Measurements from ENCODE around the gene CIAO1. TPM values are rescaled to one million over a fixed set of nuclear protein-coding genes. Genes with fewer than 3 reads are reported as not detected.

Gene CIAO1
- total and polyA plus RNA-seq, 2 of the 13 experiments (the other 11 are each of a cell fraction or from before 2014, with no cell fraction given): 99.3 to 120 TPM

DNA sequence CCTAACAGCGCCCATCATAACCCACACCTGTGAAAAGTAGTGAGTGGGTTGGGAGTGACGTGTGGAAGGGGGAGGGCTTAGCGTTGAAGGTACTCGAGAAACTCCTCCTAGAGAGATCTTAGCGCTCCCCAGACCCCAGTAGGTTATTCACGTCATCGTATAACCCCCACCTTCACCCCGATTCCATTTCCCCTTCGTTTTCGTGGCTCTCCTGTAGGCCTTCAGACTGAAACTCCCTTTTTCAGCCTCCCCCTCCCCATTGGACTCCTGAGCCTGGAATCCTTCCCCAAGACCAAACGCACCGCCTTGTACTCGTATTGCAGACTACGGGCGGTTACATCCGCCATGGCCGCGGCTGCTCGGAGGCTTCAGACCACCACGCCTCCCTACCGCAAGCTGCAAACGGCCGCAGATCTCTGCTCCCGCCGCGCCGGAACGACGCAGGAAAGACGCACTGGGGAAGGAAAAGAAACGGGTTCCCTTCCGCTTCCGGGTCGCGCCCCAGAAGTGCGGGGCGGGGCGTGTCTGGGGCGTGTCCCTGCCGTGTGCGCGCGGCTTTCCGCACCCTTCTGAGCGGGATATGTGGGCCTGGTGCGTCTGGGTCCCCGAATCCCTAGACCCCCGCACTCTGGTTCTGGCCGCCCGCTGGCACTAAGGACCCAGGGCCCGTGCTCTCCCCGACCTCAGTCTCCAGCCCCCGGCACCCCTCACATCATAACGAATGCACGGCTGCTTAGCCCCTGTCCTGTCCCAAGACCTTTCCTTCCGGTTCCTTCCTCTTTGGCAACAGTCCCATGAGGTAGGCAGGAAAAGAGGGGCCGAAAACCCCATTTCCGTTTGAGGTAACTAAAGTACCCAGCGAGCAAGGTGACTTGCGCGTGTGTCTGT lies 39.3 kb downstream of the CIAO1 start, which contains the start of gene SNRNP200 (continued):
- TF ChIP-seq HNRNPL (IDR thresholded peaks at IDR 0.05; ENCODE audit: low read depth, low read length) (peak; percentile 66; the same call in 1 of the 2 replicates), NPAS2 (CRISPR knock-in tag; IDR thresholded peaks at IDR 0.05; ENCODE audit: borderline replicate concordance) (0 out of 2 replicates have a peak, but pooled peaks have one; percentile 77), ZNF564 (CRISPR knock-in tag; IDR thresholded peaks at IDR 0.05) (peak; percentile 60; the same call in 1 of the 2 replicates), SKI (IDR thresholded peaks at IDR 0.05; ENCODE audit: partially characterized antibody) (no peak), ZNF557 (CRISPR knock-in tag; IDR thresholded peaks at IDR 0.05) (peak; percentile 94; the same call in 1 of the 2 replicates), POGZ (CRISPR knock-in tag; IDR thresholded peaks at IDR 0.05) (peak; percentile 85; the same call in 1 of the 2 replicates), RARG (CRISPR knock-in tag; IDR thresholded peaks at IDR 0.05; ENCODE audit: low read depth) (peak; percentile 92), SSRP1 (CRISPR knock-in tag; IDR thresholded peaks at IDR 0.05) (no peak), HNF4G (IDR thresholded peaks at IDR 0.05; ENCODE audit: borderline replicate concordance, low read depth, low read length) (peak; percentile 6; the same call in 1 of the 2 replicates), HNF4G (CRISPR knock-in tag; IDR thresholded peaks at IDR 0.05; ENCODE audit: borderline replicate concordance, low read depth) (no peak; the same call in 1 of the 2 replicates), FOXP1 (IDR thresholded peaks at IDR 0.05) (no peak), FOXP1 (CRISPR knock-in tag; IDR thresholded peaks at IDR 0.05) (peak; percentile 22; the same call in 1 of the 2 replicates), NCOR1 (IDR thresholded peaks at IDR 0.05; ENCODE audit: borderline replicate concordance, low read length) (peak; percentile 81; the same call in 1 of the 2 replicates)
- TF ChIP-seq, protein P1, sequence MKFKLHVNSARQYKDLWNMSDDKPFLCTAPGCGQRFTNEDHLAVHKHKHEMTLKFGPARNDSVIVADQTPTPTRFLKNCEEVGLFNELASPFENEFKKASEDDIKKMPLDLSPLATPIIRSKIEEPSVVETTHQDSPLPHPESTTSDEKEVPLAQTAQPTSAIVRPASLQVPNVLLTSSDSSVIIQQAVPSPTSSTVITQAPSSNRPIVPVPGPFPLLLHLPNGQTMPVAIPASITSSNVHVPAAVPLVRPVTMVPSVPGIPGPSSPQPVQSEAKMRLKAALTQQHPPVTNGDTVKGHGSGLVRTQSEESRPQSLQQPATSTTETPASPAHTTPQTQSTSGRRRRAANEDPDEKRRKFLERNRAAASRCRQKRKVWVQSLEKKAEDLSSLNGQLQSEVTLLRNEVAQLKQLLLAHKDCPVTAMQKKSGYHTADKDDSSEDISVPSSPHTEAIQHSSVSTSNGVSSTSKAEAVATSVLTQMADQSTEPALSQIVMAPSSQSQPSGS (CRISPR knock-in tag; IDR thresholded peaks at IDR 0.05): peak; percentile 79
- TF ChIP-seq, protein P2, sequence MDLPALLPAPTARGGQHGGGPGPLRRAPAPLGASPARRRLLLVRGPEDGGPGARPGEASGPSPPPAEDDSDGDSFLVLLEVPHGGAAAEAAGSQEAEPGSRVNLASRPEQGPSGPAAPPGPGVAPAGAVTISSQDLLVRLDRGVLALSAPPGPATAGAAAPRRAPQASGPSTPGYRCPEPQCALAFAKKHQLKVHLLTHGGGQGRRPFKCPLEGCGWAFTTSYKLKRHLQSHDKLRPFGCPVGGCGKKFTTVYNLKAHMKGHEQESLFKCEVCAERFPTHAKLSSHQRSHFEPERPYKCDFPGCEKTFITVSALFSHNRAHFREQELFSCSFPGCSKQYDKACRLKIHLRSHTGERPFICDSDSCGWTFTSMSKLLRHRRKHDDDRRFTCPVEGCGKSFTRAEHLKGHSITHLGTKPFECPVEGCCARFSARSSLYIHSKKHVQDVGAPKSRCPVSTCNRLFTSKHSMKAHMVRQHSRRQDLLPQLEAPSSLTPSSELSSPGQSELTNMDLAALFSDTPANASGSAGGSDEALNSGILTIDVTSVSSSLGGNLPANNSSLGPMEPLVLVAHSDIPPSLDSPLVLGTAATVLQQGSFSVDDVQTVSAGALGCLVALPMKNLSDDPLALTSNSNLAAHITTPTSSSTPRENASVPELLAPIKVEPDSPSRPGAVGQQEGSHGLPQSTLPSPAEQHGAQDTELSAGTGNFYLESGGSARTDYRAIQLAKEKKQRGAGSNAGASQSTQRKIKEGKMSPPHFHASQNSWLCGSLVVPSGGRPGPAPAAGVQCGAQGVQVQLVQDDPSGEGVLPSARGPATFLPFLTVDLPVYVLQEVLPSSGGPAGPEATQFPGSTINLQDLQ (CRISPR knock-in tag; IDR thresholded peaks at IDR 0.05): peak; percentile 56; the same call in 1 of the 2 replicates
- TF ChIP-seq, protein P3, sequence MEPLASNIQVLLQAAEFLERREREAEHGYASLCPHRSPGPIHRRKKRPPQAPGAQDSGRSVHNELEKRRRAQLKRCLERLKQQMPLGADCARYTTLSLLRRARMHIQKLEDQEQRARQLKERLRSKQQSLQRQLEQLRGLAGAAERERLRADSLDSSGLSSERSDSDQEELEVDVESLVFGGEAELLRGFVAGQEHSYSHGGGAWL (CRISPR knock-in tag; IDR thresholded peaks at IDR 0.05): peak; percentile 84
- TF ChIP-seq, protein P4, sequence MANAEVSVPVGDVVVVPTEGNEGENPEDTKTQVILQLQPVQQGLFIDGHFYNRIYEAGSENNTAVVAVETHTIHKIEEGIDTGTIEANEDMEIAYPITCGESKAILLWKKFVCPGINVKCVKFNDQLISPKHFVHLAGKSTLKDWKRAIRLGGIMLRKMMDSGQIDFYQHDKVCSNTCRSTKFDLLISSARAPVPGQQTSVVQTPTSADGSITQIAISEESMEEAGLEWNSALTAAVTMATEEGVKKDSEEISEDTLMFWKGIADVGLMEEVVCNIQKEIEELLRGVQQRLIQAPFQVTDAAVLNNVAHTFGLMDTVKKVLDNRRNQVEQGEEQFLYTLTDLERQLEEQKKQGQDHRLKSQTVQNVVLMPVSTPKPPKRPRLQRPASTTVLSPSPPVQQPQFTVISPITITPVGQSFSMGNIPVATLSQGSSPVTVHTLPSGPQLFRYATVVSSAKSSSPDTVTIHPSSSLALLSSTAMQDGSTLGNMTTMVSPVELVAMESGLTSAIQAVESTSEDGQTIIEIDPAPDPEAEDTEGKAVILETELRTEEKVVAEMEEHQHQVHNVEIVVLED (CRISPR knock-in tag; IDR thresholded peaks at IDR 0.05; ENCODE audit: borderline replicate concordance): peak; percentile 96
- TF ChIP-seq, protein P5, sequence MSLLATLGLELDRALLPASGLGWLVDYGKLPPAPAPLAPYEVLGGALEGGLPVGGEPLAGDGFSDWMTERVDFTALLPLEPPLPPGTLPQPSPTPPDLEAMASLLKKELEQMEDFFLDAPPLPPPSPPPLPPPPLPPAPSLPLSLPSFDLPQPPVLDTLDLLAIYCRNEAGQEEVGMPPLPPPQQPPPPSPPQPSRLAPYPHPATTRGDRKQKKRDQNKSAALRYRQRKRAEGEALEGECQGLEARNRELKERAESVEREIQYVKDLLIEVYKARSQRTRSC (CRISPR knock-in tag; IDR thresholded peaks at IDR 0.05; ENCODE audit: low read depth): peak; percentile 95
- TF ChIP-seq, protein P6, sequence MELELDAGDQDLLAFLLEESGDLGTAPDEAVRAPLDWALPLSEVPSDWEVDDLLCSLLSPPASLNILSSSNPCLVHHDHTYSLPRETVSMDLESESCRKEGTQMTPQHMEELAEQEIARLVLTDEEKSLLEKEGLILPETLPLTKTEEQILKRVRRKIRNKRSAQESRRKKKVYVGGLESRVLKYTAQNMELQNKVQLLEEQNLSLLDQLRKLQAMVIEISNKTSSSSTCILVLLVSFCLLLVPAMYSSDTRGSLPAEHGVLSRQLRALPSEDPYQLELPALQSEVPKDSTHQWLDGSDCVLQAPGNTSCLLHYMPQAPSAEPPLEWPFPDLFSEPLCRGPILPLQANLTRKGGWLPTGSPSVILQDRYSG (CRISPR knock-in tag; IDR thresholded peaks at IDR 0.05): 0 out of 2 replicates have a peak, but pooled peaks have one; percentile 85

All from HepG2 (cell line).